Ovary (tissue), 3 donors: ENCODE results near the gene MFNG.

Experiments
- CTCF ChIP-seq, 3 donors: fragments of 450-650 bp in 2 of 3; fragments of 200-600 bp in 1 of 3; IDR thresholded peaks; one replicate each; pipeline versions ENCODE4 v1.5.1 to v1.8.0; 2016 to 2022; ENCODE audit warnings: antibody characterized with exemption in 3 of 3, mild to moderate bottlenecking in 1 of 3
- POLR2A ChIP-seq: fragments of 450-650 bp; IDR thresholded peaks from one replicate; pipeline ENCODE4 v1.6.1; 2017; ENCODE audit warnings: antibody characterized with exemption, mild to moderate bottlenecking, moderate library complexity
- donor health status: DM: no; HTN: no; CAD: no.

- TF ChIP-seq CTCF (IDR thresholded peaks at IDR 0.05), result no peak
- no peak for TF ChIP-seq POLR2A
These were observed 54.8 kb downstream of the MFNG start for GRCh38 chr22:37431366-37431765.
